Hepatocyte (in vitro differentiated cells): Measurements from ENCODE around the gene HSPB2.

Source experiments
- EZH2 ChIP-seq: fragments of 200-600 bp; sonication (generic); IDR thresholded peaks from 2 replicates; pipeline ENCODE4 v1.6.1; 2016; ENCODE audit warnings: antibody characterized with exemption, mild to moderate bottlenecking, borderline replicate concordance
- TF ChIP-seq, protein P1 (sequence below): fragments of 200-600 bp; sonication (generic); IDR thresholded peaks from 2 replicates; pipeline ENCODE4 v1.5.1; 2016; ENCODE audit warnings: antibody characterized with exemption, mild to moderate bottlenecking; ENCODE audit not compliant: poor library complexity

DNA sequence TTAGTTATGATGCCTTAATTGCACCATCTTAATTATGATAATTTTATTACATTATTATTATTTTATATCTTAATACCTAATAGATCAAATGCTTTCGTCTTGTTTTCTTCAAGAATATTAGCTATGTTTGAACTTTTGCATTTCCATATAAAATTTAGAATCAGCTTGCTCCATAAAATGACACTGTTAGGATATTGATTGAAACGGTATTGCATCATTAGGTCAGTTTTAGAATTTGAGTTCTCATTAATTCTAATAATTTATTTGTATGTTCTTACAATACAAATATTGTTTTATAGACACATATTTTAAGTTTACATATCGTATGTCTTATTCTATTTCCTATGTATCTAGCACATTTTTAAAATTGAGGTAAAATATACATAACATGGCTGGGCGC is 26.5 kb upstream of the HSPB2 start:
- TF ChIP-seq, protein P1, sequence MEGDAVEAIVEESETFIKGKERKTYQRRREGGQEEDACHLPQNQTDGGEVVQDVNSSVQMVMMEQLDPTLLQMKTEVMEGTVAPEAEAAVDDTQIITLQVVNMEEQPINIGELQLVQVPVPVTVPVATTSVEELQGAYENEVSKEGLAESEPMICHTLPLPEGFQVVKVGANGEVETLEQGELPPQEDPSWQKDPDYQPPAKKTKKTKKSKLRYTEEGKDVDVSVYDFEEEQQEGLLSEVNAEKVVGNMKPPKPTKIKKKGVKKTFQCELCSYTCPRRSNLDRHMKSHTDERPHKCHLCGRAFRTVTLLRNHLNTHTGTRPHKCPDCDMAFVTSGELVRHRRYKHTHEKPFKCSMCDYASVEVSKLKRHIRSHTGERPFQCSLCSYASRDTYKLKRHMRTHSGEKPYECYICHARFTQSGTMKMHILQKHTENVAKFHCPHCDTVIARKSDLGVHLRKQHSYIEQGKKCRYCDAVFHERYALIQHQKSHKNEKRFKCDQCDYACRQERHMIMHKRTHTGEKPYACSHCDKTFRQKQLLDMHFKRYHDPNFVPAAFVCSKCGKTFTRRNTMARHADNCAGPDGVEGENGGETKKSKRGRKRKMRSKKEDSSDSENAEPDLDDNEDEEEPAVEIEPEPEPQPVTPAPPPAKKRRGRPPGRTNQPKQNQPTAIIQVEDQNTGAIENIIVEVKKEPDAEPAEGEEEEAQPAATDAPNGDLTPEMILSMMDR: no peak
- no peak for TF ChIP-seq EZH2
